ENCODE data around the gene LZTFL1.

Gene LZTFL1, protein sequence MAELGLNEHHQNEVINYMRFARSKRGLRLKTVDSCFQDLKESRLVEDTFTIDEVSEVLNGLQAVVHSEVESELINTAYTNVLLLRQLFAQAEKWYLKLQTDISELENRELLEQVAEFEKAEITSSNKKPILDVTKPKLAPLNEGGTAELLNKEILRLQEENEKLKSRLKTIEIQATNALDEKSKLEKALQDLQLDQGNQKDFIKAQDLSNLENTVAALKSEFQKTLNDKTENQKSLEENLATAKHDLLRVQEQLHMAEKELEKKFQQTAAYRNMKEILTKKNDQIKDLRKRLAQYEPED

DNA sequence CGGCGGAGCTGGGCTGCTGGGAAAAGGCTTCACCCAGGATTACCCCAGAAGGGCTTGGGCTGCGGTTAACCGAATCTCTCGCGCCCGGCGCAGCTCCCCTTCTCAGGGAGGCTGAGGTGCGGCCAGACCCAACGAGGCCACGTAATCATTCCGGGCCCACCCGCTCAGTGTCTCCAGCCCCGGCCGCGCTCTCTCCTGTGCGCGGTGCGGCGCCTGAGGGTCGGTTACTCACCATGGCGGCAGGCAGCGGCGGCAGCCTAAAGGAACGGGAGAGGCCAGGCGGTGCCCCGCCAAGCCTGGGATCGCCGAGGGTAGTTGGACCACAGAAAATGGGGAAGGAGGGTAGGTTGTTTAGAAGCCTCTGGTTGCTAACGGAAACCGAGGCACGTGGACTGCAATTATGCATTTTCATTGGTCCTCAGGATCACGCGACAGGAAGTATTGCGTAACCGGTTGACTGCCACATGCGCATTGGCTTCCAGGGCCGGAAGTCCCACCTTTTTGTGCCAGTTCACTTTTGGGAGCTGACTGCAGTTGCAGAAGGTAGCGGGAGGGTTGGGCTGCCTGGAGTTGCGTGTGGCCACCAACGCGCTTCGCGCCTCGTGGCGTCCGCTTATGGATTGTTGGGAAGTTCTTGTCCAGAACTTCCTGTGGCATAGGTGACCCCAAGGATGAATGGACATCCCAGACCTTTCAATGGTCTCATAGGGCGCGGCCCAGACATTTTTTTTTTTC lies at the start of gene LZTFL1:
TSS of gene LZTFL1 (minus strand) at position 363 of the 735 bp plus-strand sequence. CDS start at position 235, 128 bp downstream.
- DNase-seq: peak; percentile 88

DNA sequence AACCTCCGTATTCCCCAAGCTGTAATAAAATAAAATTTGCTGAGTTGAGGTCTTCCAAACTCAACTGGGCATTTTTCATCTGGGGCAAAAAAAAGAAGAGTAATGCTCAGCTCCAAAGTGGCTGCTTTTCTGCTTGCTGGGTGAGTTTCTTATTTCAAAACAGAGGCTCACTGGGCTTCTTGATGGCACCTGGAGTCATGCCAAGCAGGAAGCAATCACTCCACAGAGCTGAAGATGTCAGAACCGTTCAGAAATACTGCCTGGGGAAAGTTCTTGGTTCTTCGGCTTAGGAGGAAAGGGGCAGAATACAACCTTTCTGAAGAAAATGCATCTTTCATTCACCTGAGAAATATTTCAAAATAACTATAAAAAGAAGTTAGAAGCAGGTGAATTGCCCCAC lies 48.5 kb upstream of the LZTFL1 start:
- DNase-seq: peak; percentile 36

DNA sequence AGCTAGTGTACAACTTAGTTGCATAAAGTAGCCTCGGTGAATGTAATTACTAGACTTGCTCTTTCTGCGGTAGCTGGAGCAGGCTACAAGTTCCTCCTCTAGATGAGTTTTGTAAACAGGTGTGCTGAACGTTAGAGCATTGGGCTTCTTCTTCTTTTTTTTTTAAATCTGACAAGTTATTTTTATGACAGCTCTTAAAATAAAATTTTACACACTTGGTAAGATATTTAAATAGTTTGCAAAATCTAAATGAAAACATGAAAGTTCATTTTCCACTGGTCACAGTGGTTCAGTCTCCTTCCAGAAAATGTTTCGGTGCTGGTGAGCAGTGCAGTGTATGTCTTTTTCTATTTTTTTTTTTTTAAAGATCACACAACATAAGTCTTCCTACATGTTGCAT lies 47.4 kb upstream of the LZTFL1 start:
- DNase-seq: no peak

DNA sequence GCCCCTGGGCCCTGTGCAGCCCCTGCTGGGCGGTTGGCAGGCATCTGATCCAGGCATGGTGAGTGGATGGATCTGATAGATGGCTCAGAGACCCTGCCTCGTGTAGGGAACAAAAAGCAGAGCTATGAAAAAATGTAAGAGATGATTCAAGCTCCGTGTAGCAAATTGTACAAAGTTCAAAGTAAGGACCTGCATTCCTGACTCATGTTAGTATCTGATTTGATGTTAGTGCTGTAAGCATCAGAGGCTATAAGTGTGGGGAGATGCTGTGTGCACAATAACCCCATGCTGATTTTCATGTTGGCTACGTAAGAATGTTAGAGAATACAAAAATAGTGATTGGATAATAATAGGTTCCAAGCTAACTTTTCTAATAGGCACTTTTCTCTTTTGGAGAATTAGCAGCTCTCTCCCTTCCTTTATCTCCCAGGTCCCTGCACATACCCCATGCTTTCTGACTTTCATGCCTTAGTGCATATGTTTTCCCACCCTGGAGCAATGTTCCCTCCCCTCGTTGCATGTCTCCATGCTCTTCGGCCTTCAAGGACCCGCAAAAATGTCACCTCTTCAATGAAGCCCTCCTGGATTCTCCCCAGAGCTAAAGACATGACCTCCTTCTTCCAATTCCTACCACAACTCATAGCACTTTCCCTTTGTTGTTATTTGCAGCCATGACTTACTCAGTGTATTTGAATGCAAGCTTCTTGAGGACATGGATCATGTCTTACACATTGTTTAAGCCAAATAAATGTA lies 46.0 kb upstream of the LZTFL1 start:
- no peak for DNase-seq

DNA sequence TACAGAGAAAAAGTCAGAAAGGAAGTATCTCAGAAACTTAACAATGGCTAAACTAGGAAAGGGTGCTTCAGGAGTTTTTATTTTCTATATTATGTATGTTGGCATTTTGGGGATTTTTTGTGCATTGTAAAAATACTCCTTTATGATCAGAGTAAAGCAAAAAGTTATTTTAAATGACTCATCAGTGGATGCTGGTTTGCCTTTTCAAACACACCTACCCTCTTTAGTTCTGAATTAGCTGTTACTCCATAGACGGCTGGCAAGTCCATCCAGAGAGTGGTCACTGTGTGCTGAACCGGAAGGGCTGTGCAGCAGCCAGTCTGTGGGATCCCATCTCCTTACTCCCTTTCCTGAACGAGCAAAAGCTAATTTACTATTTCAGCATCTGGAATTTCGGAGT lies 45.4 kb upstream of the LZTFL1 start:
- no peak for DNase-seq

DNA sequence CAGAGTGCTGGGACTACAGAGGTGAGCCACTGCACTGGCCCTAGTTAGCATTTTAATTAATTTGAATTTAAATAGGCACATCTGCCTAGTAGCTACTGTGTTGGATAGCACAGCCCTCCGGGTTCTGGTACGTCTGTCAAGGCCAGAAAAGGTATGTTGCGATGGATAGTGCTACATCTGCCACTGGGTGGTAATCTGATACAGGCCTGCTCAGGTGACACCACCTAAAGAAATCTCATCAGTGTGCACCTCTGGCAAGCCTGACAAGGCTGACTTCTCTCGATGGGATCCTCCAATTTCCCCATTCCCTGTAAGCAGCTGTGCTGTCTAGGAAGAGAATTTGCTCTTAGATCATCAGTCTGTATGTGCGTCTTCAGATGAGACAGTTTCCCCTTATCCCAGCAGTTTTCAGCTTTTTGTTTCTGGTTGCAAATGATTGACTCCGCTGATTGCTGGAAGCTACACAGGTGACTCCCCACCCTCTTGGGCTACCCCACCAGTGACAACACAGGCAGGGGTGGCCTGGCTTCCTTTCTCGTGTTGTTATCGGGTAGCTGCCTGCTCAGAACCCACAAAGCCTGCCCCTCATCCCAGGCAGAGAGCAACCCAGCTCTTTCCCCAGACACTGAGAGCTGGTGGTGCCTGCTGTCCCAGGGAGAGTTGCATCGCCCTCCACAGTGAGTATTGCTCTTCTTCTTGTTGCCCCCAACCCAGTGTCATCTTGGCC lies 44.2 kb upstream of the LZTFL1 start, which contains the start of gene CCR9:
TSS of gene CCR9 (plus strand) at position 565 of the 727 bp plus-strand sequence. CDS start 8,391 bp downstream, outside the sequence.
- DNase-seq: no peak

DNA sequence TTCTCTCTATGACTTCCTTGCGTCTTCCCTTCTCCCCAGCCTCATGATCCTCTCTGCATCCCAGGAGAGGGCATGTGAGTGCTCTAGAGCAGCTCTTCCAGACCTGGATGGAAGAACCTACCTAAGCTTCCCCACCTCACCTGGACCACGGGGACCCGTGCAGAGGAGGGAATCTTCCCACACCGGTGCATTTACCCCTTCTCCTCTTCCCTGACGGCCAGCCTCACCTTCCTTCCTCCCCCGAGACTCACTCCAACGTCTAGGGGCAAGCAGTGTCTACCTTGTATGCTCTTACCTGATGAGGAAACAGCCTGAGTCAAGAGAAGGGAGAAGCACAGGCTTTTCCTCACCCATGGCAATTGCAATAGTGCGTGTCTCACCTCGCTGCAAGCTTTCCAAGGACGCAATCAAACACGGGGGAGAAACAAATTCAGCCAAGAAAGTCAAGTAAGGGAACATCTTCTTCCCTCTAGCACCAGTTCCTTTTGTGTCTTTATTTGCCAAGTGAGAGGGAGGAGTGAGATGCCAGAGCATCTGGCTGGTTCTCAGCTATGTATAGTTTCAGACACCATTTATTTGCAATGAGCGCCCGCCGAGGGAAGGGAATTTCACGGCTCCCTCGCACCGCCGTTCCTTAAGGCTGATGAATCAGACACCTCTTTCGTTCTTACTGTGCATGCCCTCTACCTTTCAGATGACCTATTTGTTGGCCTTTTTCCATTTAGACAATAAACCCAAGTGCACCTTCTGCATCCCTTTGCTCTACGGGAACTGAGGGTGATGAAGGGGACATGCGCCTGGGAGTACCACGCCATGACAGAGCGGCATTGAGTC lies 42.7 kb upstream of the LZTFL1 start:
- DNase-seq: no peak

DNA sequence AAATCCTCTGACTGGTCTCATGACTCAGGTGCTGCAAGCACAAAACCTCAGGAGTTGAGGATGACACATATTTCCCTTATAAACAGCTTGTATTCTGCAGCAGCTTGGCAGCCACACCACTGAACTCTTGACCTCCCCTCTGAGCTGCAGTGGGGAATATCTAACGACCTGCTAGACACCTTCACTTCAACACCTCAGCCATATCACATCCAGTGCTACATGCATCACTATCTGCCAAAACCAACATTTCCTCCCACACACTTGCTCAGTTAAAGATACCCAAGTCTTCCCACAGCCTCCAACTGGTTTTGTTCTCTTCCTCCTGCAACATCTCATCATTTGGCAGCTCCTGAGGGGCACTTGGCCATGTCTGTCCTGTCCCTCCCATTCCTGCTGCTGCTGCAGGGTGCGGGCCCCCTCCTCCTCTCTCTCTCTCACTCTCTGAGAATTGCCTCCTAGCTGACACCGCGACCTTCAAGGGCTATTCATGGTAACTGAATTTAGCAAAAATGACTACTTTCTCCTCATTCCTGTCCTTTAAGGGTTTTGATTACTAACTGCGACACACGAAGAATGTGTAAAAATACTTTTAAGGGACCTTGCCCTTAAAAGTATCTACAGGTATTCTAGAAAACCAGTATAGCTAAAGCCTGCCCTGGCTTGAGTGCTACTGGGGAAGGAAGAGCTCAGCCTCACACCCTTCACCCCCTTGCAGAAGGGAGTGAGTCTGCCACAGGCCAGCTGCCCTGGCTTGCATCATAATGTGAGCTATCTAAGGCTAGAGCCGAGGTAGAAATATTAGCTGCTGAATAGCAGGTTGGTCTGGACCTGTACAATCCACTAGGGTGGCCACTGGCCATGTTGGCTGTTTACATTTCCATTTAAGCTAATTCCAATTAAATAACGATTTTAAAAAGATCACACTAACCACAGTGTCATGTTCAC lies 39.4 kb upstream of the LZTFL1 start:
- DNase-seq: no peak

DNA sequence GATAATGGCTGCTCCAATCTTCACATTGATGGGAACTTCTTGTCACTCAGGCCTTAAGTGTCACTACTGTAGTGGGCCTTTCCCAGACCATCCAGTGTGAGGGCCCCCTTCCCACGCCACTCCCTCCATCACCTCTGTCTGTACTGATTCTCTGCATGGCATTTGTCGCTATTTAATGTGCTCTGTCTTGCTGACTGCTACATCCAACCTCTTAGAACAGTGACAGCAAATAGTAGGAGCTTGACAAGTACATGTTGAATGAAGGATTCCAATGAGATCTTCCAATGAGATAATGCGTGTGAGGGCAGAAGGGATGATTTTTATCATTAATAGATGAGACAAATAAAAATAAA lies 38.8 kb upstream of the LZTFL1 start:
- DNase-seq: no peak

DNA sequence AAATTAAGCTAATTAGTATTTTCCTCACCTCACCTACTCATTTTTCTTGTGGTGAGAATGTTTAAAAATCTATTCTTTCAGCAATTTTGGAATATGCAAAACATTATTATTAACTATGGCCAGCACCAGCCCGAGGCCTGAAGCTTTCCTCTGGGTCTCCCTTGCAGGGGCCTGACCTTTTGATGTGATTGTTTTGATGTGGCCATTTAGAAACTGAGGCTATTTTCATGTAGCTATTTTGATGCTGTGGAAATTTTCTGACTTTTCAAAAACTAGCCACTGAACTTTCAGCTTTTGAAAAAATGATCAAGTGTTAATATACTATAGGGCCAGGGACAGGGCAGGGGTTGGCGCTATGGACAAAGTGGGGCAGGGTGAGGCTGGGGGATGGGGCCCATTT lies 36.2 kb upstream of the LZTFL1 start:
- no peak for DNase-seq

DNA sequence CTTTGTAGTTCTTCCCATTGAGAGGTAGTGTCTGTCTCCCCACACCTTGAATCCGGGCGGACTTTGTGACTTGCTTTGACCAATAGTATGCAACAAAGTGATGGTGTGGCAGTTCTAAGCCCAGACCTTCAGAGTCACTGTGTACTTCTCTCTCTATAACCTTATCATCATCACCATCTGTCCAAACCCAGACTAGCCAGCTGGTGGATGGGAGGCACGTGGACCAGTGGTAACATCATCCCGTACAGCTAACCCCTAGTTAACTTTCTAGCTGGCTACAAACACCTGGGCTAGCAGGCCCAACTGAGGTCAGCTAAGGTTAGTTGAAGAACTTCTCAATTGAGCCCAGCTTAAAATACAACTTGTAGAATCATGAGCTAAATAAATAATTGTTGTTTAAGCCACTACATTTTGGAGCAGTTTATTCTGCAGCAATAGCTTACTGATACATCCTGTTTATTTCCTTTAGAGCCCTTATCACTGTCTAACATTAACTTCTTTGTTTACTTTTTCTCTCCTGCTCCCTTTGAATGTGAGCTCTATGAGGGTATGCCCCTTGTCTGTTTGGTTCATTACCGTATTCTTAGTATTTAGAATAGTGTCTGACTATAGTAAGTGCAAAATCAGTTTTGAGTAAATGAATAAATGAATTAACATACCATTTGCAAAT lies 32.9 kb upstream of the LZTFL1 start:
- DNase-seq: no peak

DNA sequence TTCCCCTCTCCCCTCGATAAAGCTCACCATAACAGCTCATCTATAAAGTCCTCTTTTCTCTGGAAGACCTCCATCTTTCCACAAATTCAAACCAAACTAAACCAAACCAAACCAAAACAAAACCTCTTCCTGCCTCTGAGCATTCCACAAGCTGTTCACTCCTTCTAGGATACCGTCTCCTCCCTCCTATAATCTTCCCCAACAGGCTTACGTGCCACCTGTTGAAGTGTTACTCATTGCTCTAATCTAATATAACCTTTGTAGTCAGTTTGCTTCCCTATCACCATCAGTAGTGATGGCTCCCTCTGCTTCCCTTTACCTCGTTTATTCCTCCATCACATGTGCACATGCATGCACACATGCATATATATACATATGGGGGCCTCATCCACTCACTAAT lies 31.7 kb upstream of the LZTFL1 start:
- DNase-seq: no peak

DNA sequence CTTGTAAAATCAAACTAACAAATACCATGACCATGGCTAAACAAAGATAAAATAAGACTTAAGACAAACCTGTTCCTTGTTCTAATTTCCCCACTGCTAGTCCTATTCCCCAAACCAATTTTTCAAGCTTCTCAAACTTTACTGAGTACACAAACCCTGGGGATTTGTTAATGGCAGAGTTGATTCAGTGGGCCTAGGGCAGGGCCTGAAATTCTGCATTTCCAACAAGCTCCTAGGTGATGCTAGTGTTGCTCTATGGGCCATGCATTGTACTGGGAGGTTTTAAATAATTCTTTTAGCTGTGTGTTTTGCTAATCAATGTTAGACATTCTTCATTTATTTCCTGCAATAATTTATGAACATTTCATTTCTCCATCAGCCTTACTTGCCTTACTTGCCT lies 31.1 kb upstream of the LZTFL1 start:
- DNase-seq: no peak

DNA sequence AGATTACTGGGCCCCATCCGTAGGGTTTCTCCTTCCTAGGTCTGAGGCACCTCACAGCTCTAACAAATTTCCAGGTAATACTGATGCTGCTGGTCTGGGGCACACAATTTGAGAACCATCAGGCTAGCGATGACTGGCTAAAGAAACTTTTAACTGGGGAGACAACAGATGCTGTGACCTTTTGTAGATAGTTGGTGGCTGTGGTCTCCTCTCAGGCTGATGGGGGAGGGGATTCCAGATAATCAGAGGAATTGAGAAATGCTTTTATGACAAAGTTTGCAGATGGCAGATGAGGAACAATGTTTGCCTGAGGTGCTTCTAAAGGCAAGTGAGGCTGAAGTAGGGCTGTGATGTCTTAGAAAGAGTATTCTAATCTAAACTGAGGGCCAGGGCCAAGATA lies 30.6 kb upstream of the LZTFL1 start:
- no peak for DNase-seq

DNA sequence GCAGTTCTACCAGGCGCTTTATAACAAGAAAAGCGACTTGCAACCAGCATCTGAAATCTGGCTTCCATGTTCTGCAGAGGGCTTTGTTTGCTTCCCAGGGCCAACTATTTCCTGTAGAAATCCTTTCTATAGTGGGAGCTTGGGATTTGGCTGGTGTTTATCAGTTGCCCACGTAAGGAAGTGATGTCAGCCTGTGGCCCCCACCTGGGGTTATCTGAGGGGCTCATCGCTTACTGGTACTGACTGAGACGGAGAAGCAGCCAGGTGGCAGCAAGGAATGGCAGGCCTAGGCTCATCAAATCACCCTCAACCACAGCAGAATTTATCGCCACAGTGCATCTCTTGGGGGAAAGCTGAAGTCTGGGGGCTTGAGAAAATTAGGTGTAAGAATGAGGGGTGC lies 29.9 kb upstream of the LZTFL1 start:
- DNase-seq: no peak

DNA sequence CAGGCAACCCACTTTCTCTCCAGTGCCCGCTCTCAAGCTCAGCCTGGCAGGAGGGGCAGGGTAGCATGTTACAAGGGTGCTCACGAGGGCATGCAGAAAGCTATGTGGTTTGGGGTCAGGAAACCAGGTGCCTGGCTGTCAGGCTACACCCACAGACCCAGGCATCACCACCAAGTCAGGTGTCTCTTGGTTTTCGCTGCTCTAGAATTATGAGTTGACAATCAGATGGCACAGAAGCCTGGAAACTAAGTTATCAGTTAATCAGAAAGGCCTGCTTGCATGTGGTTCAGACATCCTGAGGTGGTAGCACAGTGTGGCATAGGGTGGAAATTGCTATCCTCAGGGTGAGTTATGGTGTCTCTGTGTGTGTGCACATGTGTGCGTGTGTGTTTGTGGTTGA lies 28.2 kb upstream of the LZTFL1 start:
- DNase-seq: no peak

DNA sequence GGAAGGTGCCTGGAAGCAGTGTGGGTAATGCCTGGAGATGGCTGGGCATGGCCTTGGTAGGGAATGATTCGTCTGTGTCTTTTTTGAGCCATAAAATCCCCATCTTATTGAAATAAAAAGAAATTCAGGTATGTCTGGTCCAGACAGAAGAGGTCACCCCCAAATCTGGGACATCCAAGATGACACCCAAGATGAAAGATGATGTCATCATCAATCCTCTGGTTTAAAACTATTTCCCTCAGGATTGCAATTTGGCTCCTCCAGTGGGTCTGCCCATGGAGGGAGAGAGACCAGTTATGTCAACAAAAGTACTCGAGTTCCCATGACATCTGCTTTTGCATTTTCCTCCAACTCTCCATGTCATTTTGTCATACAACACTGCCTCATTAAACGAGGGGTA lies 27.7 kb upstream of the LZTFL1 start:
- no peak for DNase-seq

DNA sequence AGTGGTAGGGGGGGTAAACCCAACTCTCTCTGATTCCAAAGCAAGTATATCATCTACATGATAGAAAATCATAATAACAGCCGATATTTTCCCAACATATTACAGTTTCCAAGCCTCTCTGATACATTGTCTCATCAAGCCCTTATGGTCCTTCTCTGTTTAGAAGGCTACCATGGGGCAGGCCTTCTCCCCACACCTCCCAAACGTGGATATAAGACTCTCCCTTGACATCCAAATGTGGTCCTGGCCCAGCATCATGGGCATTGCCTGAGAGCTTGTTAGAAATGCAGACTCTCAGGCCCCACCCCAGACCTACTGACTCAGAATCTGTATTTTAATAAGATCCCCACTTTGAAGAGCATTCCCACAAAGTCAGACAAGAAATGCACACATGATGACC lies 26.7 kb upstream of the LZTFL1 start:
- DNase-seq: no peak

DNA sequence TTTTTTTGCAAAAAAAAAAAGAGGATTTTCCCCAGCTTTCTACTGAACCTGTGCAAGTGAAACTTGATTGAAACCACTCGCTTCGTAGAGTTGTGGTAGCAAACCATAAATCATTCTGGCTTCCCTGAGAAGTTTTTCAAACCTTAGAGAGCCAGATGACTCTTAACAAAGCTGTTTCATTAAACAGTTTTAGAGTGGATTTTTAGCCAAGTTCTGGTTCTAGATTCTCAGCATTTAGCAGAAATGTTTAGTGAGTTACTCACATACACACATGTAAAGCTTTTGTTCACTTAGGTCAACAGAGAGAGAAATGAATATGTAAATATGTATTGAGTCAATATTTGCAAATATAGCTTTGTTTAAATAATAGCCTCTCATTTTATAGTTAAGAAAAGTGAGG lies 26.3 kb upstream of the LZTFL1 start:
- DNase-seq: no peak

DNA sequence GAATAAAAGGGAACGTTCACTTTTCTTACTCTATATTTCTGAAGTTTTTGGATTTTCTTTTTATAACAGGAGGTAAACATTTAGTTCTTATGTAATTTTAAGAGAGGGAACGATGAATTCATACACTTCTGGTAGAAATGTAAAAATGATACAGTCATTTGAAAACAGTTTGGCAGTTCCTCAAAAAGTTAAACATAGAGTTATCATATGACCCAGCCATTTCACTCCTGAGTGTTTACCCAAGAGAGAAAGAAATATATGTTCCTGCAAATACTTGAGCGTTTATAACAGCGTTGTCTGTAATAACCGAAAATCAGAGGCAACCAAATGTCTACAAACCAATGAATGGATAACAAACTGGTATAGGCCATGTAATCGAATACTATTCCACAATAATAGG lies 23.6 kb upstream of the LZTFL1 start:
- no peak for DNase-seq
